Measurements from ENCODE around the gene DEXI.
"Not testable (repeated sequence)": the region's sequence is repeated elsewhere in the genome, so short reads cannot be mapped to it uniquely, and the experiment has no call there.

DEXI gene

GRCh38 chr16:10926867-10927266 lies 15.4 kb downstream of the DEXI start:
- no peak for DNase-seq (ENCODE audit: low spot score)

GRCh38 chr16:10926094-10926493 lies 16.2 kb downstream of the DEXI start:
- no peak for DNase-seq (ENCODE audit: low spot score)

DNA sequence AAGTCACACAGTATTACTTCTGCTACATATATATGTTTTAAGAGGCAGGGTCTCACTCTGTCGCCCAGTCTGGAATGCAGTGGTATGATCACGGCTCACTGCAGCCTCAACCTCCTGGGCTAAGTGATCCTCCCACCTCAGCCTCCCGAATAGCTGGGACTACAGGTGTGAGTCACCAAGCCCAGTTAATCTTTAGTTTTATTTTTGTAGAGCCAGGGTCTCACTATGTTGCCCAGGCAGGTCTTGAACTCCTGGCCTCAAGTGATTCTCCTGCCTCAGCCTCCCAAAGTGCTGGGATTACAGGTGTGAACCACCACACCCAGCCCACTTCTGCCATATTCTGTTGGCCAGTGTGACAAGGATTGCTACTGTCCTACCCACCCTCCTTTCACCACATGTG lies 17.0 kb downstream of the DEXI start:
- not testable (repeated sequence) for DNase-seq (ENCODE audit: low spot score)

GRCh38 chr16:10923650-10924214 lies 18.5 kb downstream of the DEXI start:
- no peak for DNase-seq (ENCODE audit: low spot score)

DNA sequence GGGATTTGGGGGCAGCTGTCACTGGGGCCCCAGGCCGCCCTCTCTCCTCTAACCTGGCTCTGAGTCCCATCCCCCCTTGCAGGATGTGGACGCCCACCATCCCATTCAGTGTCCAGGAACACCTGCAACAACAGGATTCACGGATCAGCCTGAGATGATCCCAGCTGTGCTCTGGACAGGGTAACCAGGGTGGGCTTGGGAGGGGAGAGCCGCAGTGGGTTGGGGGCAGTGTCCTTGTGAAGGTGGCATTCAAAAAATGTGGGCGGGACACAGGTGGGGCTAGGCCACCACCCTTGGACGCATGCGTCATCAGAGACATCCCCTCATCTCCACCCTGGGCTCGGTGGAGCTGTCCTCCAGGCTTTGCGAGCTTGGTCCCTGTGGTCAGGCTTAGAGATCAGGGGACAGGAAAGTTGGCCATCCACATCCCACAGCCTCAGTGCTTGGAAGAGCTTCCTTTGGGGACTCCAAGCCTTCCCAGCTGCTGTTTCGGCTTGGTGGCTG lies 19.1 kb downstream of the DEXI start:
- DNase-seq (ENCODE audit: low spot score): no peak

DNA sequence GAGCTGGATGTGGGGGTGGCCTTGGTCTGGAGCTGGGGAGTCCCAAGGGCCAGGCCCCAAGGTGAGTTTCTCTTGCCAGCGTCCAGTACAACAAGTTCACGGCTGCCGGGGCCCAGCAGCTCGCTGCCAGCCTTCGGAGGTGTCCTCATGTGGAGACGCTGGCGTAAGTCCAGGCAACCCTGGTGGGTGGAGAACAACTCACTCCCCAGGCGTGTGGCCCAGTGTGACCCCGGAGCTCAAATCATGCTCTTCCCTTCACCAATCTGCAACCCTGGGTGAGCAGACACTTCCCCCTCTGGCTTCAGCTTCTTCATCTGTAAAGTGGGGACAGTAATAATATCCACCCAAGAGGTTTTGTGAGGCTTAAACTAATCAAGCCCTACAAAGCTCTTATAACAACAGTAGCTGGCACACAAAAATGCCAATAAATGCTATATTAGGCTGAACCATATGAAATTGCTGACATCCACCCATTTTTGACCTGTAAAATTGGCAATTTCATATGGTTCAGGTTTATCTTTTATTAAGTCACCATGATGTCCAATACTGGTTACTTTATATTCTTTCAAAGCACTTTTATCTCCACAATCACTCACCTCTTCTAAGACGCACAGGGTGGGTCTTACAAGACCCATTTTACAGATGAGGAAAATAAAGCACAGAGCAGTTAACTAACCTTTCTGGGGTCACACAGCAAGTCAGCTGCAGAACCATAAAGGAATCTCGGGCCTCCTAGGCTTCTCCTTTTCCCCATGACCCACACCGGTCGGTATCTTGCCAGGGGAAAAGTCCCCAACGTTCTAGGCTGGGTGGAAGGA lies 19.7 kb downstream of the DEXI start:
- DNase-seq (ENCODE audit: low spot score): no peak

- no peak for DNase-seq (ENCODE audit: low spot score)
These were observed 20.5 kb downstream of the DEXI start for GRCh38 chr16:10921536-10922327.

- DNase-seq (ENCODE audit: low spot score): no peak
These were observed 21.4 kb downstream of the DEXI start for GRCh38 chr16:10920726-10921427.

GRCh38 chr16:10919003-10919351 lies 23.3 kb downstream of the DEXI start:
- no peak for DNase-seq (ENCODE audit: low spot score)

DNA sequence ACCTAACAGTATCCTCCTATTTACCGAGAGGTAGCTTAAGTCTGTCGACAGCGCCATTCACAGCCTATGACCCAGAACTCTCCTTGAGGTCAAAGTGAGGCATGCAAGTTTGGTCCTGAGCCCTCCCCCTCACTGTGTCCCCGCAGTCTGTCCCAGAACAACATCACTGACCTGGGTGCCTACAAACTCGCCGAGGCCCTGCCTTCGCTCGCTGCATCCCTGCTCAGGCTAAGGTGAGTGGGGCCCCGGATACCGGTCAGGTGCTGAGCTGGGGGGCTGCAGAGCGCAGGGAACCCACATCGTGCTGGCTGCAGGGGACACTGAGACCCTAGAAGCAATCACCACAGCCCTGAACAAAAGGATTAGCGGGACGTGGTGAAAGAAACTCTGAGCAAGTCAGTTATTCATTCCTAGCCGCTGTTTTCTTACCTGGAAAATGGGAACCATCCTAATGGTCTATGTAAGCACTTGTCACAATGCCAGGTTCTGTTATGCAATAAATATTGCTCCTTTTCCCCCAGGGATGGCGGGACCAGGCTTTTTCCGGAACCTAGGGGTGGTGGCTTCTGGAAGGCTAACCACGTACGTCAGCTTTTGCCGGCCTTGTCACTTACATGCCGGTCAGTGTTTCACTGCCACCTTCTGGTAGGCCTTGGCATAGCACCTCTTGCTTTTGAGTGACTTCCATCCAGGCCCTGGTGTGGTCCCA lies 23.8 kb downstream of the DEXI start:
- DNase-seq (ENCODE audit: low spot score): peak; percentile 83

DNA sequence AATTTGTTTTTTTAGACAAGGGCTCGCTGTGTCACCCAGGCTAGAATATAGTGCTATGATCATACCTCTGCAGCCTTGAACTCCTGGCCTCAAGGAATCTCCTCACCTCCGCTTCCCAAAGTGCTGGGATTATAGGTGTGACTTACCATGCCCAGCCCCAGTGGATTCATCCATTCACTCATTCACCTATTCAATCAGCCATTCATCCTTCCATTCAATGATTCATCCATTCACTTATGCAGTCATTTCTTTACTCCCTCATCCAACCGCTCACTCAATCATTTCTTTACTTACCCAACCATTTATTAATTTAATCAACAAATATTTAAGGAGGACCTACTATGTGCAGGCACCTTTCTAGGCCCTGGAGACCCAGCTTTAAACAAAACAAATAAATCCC lies 25.7 kb downstream of the DEXI start:
- DNase-seq (ENCODE audit: low spot score): no peak

DNA sequence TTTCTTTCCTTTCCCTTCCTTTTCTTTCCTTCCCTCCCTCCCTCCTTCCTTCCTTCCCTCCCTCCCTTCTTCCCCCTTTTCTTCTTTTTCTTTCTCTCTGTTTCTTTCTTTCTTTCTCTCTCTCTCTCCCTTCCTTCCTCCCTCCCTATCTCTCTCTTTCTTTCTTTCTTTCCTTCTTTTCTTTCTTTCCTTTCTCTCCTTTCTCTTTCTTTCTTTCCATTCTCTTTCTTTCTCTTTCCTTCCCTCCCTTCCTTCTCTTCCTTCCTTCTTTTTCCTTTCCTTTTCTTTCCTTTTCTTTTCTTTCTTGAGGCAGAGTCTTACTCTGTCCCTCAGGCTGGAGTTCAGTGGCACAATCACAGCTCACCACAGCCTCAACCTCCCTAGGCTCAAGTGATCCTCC lies 31.0 kb downstream of the DEXI start:
- no peak for DNase-seq (ENCODE audit: low spot score)

- no peak for DNase-seq (ENCODE audit: low spot score)
These were observed 34.6 kb downstream of the DEXI start for GRCh38 chr16:10907757-10908045.

DNA sequence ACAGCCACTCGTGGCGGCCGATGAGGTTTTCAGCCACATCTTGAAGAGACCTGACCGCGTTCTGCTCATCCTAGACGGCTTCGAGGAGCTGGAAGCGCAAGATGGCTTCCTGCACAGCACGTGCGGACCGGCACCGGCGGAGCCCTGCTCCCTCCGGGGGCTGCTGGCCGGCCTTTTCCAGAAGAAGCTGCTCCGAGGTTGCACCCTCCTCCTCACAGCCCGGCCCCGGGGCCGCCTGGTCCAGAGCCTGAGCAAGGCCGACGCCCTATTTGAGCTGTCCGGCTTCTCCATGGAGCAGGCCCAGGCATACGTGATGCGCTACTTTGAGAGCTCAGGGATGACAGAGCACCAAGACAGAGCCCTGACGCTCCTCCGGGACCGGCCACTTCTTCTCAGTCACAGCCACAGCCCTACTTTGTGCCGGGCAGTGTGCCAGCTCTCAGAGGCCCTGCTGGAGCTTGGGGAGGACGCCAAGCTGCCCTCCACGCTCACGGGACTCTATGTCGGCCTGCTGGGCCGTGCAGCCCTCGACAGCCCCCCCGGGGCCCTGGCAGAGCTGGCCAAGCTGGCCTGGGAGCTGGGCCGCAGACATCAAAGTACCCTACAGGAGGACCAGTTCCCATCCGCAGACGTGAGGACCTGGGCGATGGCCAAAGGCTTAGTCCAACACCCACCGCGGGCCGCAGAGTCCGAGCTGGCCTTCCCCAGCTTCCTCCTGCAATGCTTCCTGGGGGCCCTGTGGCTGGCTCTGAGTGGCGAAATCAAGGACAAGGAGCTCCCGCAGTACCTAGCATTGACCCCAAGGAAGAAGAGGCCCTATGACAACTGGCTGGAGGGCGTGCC lies 35.1 kb downstream of the DEXI start:
- DNase-seq (ENCODE audit: low spot score): no peak

DNA sequence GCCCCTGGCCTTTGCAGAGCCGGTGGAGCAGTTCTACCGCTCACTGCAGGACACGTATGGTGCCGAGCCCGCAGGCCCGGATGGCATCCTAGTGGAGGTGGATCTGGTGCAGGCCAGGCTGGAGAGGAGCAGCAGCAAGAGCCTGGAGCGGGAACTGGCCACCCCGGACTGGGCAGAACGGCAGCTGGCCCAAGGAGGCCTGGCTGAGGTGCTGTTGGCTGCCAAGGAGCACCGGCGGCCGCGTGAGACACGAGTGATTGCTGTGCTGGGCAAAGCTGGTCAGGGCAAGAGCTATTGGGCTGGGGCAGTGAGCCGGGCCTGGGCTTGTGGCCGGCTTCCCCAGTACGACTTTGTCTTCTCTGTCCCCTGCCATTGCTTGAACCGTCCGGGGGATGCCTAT lies 35.8 kb downstream of the DEXI start:
- DNase-seq (ENCODE audit: low spot score): no peak

- DNase-seq (ENCODE audit: low spot score): no peak
These were observed 39.3 kb downstream of the DEXI start for GRCh38 chr16:10902999-10903398.

GRCh38 chr16:10897134-10897533 lies 45.1 kb downstream of the DEXI start:
- no peak for DNase-seq (ENCODE audit: low spot score)

DNA sequence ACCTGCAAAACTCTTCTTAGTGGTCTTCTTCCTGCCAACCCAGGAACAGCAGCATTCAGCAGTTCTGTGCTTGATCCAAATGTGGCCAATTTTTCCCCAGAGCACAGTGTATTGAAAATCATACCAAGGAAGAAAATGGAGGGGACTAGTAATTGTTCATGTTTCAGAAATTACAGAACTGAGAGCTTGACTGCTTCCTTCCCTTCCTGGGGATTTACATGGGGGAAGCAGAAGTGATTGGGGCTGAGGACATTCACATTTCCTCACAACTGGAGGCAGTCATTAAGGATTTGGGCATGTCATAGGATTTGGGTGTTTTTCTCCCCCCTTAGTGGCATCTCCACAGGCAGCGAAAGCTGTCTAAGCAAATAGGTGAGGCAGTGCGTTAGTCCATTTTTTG lies 45.5 kb downstream of the DEXI start:
- DNase-seq (ENCODE audit: low spot score): no peak

- DNase-seq (ENCODE audit: low spot score): no peak
These were observed 46.1 kb downstream of the DEXI start for GRCh38 chr16:10896165-10896564.

- DNase-seq (ENCODE audit: low spot score): peak; percentile 19
These were observed 47.0 kb downstream of the DEXI start for GRCh38 chr16:10895053-10895946.

Measured in hematopoietic multipotent progenitor cell treated with erythropoietin and hydrocortisone succinate and interleukin-3 and kit ligand, for 15 days (in vitro differentiated cells).